ACHN (cell line): ENCODE data around the gene PXDN.
"Not testable (repeated sequence)": the region's sequence is repeated elsewhere in the genome, so short reads cannot be mapped to it uniquely, and the experiment has no call there.

ENCODE experiments used
- DNase-seq: peaks from one replicate; pipeline ENCODE4 v3.0.0-alpha.2; 2015
- in situ Hi-C: cut with HindIII; loops from 2 replicates; pipeline ENCODE4 v1.10.0; 2017; ENCODE audit warnings: low sequenced_read_pairs, low pct_ligation_motif_present, low pct_unique_long_range_greater_than_20kb

PXDN gene

DNA sequence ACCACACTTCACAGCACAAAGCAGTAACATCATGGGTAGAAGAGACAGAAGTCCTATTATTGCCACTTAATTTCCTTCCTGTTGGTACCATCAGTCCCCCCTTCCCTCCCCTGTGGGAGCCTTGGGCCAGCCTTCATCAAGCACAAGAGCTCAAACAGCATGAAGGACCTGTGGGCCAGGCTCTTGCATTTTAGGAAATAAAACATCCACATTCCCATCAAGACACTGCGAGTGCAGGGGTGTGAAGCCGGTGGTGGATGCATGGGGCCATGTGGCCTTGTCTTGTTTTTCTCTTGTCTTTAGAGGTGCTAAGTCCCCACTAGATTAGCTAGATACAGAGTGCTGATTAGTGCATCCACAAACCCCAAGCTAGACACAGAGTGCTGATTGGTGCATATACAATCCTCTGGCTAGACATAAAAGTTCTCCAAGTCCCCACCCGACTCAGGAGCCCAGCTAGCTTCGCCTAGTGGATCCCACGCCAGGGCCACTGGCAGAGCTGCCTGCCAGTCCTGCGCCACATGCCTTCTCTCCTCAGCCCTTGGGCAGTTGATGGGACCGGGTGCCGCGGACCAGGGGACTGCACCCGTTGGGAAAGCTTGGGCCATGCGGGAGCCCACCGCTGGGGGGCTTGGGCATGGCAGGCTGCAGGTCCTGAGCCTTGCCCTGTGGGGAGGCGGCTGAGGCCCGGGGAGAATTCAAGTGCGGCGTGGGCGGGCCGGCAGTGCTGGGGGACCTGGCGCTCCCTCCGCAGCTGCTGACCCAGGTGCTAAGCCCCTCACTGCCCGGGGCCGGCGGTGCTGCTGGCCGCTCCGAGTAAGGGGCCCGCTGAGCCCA lies 14.7 kb upstream of the PXDN start:
- in situ Hi-C loops, result no loop called here
- no peak for DNase-seq

DNA sequence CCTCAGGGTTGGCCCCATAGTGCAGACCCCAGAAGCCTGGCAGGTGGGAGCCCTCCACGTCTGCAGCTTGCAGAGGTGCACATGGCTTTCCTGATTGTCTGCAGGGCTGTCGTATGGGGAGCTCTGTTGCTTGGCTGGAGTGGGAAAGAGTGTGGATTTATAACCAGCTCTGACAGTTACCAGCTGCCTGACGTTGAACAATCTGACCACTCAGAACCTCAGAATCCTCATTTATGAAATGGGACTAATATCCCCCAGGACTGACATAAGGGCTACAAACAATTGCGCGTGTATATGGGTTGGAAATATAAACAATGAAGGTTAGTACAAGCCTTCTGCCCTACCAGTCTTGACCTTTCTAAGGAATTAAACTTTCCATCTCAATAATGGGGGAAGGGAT lies 13.9 kb upstream of the PXDN start:
- in situ Hi-C loops, result no loop called here
- DNase-seq, result no peak

DNA sequence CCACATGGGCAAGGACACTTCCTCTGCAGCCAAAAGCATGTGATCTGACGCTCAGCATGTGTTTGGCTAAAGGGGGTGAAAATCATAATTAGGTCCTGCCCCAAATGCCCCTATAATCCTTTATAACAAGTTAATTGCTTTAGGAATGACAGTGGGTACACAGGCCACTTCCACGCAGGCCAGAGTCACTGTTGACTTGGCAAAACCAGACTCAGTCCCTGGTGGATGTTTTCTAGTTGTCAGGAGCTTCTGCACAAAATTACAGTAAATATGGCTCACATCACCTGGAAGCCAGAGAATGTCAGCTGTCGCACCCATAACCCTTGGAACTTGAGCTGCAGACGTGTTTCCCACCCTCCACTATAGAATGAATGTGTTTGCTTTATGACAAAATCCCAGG lies 13.3 kb upstream of the PXDN start:
- DNase-seq, result no peak
- in situ Hi-C loops, result no loop called here

DNA sequence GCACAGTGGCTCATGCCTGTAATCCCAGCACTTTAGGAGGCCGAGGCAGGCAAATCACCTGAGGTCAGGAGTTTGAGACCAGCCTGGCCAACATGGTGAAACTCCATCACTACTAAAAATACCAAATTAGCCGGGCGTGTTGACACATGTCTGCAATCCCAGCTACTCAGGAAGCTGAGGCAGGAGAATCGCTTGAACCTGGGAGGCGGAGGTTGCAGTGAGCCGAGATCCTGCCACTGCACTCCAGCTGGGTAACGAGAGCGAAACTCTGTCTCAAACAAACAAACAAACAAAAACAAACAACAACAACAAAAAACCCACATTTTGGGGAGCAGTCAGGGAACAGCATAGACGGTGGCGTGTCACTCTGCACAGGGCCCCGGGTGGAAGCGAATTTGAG lies 12.8 kb upstream of the PXDN start:
- DNase-seq, in situ Hi-C loops: not testable (repeated sequence)

DNA sequence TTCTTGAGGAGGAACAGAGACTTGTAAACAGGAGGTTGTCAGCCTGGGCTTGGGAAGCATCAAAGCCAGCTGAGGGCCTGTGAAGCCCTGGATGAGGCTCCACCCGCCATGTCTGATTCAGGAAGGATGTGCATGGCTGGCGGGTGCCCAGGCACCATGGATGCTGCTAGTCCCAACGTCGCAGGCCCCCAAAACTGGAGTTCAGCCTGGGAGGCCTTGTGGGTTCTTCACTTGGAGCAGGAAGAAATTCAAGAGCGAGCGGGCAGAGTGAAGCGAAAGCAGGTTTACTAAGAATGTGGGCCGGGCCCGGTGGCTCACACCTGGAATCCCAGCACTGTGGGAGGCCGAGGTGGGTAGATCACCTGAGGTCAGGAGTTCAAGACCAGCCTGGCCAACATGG lies 12.1 kb upstream of the PXDN start:
- no peak for DNase-seq
- in situ Hi-C loops, result no loop called here

DNA sequence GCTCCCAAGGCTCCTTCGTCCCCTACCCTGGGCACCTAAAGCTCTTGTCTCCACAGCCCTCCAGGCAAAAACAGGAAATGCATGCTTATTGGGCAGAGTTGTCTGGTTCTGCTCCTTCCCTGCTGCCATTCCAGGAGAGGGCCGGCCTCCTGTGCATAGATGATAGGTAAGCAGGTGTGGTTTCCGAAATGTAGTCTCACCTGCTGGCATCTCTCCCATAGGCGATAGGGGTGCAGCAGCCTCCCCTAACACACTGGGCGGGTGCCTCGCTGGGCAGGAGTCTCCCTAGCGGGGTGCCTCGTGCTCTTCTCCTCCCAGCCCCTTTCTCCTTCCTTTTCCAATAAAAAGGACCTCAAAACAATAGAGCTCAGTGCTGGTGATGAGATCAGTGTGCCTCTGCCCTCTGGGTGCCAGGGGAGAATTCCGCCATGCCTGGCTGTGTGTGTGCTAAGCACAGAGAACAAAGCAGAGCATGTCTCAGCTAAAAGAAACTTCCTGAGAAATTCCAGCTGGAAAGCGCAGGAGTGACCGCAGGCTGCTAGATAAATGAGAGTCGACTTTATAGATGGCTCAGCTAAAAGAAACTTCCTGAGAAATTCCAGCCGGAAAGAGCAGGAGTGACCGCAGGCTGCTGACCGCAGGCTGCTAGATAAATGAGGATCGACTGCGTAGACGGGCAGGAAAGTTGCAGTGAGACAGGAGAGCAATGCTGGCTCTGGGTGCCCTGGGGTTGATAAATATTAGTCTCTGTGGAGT lies 11.3 kb upstream of the PXDN start:
- in situ Hi-C loops, result no loop called here
- no peak for DNase-seq

DNA sequence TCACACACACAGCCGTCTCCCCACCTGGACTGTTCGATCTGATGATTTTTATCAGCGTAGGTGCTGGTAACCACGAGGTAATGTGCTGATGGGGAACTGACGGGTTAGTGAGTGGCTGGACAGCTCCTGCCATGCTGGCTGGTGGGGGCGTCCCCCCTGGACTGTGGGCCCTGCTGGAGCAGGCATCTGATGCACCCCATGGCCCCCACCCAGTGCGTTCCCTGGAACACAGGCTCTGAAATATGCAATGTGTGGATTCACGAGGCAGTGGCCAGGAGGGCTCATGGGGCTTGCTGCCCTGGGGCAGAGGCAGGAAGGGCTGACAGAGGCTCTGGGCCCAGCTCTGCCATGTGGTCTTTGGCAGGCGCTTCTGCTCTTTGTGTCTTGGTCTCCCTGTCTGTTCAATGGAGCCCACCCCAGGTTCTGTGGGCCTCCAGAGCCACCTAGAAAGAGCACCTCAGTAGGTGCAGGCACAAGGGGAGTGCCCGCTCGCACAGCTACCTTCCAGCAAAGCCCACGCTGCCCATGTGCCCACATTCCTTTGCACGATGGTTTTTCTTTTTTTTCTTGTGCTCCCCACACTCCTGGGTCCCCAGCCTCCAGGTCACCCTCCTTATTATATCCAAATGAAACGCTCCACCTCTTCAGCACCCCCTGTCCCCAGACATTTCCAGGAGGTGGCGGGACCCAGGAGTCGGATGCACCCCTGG lies 10.3 kb upstream of the PXDN start:
- in situ Hi-C loops, result no loop called here
- DNase-seq, result no peak

DNA sequence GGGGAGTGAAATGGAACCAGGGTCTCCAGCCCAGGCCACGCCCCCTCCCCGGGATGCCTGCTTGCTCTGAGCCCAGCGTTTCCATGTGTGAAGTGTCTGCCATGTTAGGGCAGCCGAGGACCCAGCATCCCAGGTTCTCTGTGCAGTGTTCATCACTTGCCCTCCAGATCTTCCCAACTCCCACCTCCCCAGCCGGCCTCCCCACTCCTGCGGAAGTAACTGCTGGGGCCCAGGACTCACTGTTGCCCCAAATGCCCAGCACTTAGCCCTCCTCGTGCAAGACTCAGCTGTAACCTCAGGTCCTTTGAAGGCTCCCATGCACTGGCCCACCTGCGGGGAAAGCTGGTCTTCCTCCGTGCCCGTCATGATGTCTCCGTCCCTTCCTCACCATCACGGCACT lies 9.7 kb upstream of the PXDN start:
- in situ Hi-C loops, result no loop called here
- DNase-seq, result no peak

DNA sequence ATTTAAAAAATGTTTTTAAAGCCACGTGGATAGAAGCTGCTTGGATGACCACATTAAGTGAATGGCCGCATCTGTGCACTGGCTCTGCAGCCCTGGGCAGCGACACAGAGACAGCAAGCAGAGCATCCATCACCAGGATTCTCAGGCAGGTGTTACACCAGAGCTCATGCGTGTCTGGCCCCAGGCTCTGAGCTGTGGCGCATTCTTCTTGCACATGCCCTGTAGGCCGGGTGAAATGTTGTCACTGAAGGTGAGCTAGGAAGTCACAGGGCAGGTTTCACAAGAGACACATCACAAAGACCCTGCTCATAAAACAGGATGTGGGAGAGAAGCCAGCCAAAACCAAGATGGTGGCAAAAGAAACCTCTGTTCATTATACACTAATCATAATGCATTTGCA lies 8.4 kb upstream of the PXDN start:
- no peak for DNase-seq
- in situ Hi-C loops, result no loop called here

DNA sequence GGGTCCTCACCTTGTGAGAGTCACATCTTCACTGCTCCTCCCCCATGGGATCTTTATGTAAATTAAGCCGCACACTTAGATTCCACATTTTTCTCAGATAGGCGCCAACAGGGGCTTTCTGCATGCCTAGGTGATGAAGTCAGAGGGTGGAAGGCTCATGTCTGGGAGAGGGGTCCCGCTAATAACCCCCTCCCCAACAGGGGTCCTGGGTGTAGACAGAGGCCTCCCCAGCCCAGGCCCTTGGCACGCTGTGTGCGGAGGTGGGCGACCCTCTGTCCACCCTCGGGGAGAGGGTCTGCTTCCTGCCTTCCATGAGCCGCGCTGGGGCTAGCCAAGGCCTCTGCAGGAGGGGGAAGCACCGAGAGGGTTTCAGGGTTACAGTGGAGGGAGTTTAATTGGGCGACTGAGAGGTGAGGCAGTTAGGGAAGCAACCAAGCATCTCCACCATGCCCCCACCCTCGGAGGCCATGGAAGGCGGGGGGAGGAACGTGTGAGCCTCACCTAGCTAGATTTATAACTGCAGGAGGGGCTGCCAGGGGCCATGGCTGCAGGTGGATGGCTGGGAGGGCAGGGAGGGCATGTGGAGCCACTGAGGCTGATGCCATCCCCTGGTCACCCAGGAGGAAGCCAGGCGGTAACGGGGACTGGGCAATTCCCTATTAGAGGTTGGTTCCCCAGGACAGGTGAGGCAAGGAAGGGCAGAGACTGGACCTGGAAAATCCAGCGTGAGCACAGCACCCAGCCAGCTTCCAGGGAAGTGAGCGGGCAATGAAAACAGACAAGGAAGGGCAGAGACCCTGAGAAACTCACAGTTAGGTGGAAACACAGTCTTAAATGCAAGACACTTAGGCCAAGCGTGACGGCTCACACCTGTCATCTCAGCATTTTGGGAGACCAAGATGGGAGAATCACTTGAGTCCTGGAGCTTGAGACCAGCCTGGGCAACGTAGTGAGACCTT lies 7.7 kb upstream of the PXDN start:
- DNase-seq, result no peak
- in situ Hi-C loops, result no loop called here

DNA sequence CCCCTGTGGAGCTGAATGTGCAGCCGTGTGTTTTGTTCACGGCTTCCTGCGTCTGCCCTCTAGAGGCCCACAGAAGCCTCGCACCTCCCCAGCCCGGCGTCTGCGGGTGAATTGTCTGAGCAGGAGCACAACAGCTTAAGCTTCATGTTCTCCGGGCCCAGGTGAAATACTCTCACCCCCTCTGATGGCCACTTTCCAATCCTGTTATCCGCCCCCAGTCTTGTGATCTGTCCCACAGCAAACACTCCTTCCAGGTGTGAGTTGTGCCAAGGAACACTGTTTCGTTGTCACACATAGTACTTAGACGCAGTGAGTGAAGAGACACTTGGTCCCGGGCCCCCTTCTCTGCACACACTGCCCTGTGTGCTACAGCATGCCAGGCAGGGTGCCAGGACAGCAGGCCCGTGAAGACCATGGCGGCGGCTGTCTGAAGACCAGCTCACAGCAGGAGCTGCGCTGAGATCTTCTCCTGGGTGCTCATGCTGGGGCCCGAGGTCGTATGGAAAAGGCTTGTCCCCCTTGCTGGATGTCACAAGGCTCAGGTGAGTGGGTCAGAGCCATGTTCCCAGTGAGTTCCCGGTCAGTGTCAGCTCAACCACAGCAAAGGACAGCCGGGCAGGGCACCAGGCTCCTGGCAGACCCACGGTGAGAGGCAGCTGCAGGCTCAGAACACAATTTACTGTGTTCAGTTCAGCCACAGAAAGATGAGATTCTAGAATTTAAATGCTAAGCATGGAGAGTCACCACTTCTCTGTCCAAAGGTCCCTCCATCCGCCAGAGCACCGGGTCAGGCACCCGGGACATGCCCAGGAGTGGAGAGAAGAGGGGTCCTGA lies 6.8 kb upstream of the PXDN start:
- in situ Hi-C loops, result no loop called here
- peak; percentile 78 for DNase-seq

DNA sequence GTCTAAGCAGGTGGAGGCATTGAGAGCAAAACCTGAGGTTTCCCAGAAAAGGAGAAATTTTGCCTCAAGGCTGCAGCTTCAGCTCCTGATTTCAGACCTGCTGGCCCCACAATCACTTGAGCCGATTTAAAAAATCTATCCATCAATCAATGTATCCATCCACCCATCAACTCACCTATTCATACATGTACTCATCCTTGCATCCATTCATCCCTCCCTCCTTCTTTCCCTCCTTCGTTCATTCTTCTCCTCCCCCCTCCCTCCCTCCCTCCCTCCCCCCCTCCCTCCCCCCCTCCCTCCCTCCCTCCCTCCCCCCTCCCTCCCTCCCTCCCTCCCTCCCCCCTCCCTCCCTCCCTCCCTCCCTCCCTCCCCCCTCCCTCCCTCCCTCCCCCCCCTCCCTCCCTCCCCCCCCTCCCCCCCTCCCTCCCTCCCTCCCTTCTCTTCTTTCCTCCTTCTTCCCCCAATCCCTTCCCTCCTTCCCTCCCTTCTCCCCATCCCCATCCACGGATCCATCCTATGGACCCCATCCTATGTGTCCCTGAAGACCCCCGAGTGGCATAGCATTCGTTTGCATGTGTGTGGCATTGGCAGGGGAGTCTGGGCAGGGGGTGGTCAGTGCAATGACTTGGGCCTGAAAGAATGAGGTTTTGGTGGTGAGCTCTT lies 6.1 kb upstream of the PXDN start:
- no peak for DNase-seq
- in situ Hi-C loops, result no loop called here

DNA sequence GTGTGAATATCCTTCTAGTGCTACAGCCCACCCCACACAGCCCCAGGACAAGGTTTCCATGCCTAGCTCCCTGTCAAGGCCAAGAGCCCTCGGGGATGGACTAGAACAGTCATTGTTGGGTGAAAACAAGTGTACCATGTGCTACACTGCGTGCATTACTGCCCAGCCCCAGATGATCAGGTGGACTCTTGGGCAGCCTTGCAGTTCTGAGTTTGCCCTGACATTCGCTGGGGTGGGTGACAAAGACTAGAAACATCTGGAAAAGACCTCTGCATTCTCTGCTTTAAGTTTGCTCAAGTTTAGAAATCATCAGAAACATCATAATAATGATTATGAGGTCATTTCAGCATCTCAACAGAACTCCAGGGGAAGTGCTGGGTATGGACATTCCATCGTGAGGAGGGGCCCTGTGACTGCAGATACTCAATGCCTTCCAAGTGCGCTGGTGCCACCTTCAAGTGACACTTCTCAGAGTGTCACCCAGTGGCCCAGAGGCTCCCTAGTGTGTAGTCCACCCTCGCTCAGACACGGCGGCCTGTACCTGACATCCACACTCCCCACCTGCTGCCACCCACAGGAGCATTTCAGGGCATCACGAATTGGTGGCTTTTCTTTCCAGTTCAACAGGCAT lies 5.3 kb upstream of the PXDN start:
- DNase-seq, result no peak
- in situ Hi-C loops, result loop anchor here (25.0 kb wide), 1 partner anchor 162 kb away; no protein-coding TSS in a partner anchor

DNA sequence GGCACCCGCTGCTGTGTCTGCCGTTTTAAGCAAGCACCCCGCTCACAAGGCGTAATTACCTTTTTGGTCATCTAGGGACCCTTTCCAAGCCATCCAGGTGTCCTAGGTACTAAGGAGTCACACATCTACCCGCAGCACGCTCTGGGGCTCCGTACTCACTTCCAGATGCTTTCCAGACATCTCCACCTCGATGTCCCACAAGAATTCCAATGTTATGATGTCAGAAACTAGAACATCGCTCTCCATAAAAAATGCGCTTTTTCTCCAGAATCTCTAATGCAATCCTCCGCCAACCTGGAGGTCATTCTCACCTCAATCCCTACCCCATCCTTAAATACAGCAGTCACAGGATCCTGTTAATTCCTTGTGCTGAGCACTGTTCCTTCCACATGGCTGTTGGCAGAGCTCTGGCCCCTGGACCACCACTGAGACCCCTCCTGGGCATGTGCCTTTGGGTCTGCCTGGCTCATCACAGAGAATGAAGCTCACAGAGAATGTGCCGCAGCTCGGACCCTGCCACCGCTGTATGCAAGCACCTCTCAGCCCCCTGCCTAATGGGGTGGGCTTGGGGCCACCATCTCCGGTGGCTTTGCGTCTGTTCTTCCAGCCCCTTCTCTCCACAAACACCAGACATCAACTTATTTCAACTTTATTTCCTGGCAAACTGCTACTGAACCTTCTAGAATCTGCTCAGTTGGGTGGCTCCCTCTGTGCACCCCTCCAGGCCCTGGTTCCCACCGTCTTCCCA lies 4.6 kb upstream of the PXDN start:
- in situ Hi-C loops, result loop anchor here (25.0 kb wide), 1 partner anchor 162 kb away; no protein-coding TSS in a partner anchor
- no peak for DNase-seq

DNA sequence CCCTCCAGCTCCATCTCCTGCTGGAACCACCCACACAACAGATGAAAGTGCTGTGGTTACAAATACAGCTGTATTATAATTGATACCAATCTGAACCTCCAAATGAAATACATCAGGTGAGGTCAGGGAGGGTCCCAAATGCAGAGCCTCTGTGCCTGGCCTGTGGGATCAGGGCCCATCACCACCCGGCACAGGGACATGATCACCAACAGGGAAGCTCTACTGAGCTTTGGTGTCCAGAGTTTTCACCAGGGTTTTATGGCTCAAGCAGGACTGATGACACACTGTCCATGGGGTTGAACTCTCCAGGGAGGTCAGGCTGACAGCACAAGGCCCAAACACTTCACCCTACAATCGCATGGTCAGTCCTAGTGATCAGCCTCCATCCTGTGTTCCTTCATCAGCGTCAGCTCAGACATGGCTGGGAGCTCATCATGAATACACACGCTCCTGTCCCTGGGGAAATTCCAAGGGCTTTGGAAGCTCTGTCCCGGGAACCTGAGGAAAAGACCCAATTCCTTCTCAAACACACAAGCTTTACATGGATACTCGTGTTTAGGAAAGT lies 3.9 kb upstream of the PXDN start:
- DNase-seq, result no peak
- in situ Hi-C loops, result loop anchor here (25.0 kb wide), 1 partner anchor 161 kb away; no protein-coding TSS in a partner anchor
